Left ventricle myocardium superior (tissue), 1 donor: ENCODE data around the gene SHROOM3. TPM values are rescaled to one million over a fixed set of nuclear protein-coding genes. Genes with fewer than 3 reads are reported as not detected.

Experiments
- ATAC-seq: fragments of 200-7000 bp; cut with Tn5 transposase; one replicate; pipeline ENCODE4 v1.9.1; 2020; ENCODE audit warnings: mild to moderate bottlenecking, moderate library complexity
- DNase-seq: peaks from one replicate; pipeline ENCODE4 v3.0.0-alpha.2; 2020
- intact Hi-C: fragments of 100-400 bp; cut with micrococcal nuclease; formaldehyde crosslinking; loops from one replicate; pipeline ENCODE4 v1.11.0; 2022
- total RNA-seq: library from RNA; stranded (reverse); fragmentation: NEBNext Ultra II Directional; extraction: Animal tissue kit (Norgen Biotek cat#: 25700); gene quantifications from one replicate; pipeline ENCODE4 v1.2.1, GENCODE V29; 2021
- donor health status: DM: no; HTN: yes; CAD: no; lungs with severe emphysema.

SHROOM3 gene
- total RNA-seq, 1 donor from 2014 or later: 14.2 TPM

- DNase-seq (no peak), ATAC-seq (no peak)
- intact Hi-C loops: no loop called here
Measured at GRCh38 chr4:76556452-76556851, 121.4 kb downstream of the SHROOM3 start.

GRCh38 chr4:76558396-76559235, 123.6 kb downstream of the SHROOM3 start:
- intact Hi-C loops: no loop called here
- no peak for DNase-seq
- ATAC-seq: no peak

- intact Hi-C loops: no loop called here
- no peak for ATAC-seq
- no peak for DNase-seq
Measured at GRCh38 chr4:76559236-76560071, 124.4 kb downstream of the SHROOM3 start.

GRCh38 chr4:76562161-76562560, 127.1 kb downstream of the SHROOM3 start:
- DNase-seq: no peak
- intact Hi-C loops: no loop called here
- ATAC-seq: peak; percentile 80

DNA sequence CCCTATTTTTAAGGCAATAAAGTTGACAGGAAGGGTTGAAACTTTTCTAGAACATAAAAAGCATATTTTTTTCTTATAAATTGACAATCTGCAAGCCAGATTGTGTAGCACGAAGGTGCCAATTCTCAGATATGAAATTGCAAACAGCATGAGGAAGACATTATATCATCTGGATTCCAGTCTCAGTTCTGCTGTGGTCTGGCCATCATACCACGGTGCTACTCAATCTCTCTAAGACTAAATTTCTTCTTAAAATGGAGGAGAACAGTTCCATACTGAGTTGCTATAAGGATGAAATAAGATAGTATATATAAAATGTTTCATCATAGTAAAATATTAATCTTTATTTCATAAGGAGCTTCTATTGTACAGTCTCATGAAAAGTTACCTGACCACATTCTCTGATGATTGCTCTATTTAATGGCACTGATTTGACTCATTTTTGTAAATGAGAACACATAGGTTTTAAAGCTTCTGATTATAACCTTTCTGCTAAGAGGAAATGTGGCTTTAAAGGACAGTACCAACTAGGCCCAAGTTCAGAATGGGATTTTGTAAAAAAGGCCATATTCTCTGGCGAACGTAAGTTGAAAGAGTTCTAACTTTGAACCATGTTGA, 127.9 kb downstream of the SHROOM3 start:
- DNase-seq (no peak), ATAC-seq (peak; percentile 32)
- intact Hi-C loops: no loop called here

GRCh38 chr4:76563454-76564122, 128.6 kb downstream of the SHROOM3 start:
- ATAC-seq: peak; percentile 31
- intact Hi-C loops: no loop called here
- no peak for DNase-seq

DNA sequence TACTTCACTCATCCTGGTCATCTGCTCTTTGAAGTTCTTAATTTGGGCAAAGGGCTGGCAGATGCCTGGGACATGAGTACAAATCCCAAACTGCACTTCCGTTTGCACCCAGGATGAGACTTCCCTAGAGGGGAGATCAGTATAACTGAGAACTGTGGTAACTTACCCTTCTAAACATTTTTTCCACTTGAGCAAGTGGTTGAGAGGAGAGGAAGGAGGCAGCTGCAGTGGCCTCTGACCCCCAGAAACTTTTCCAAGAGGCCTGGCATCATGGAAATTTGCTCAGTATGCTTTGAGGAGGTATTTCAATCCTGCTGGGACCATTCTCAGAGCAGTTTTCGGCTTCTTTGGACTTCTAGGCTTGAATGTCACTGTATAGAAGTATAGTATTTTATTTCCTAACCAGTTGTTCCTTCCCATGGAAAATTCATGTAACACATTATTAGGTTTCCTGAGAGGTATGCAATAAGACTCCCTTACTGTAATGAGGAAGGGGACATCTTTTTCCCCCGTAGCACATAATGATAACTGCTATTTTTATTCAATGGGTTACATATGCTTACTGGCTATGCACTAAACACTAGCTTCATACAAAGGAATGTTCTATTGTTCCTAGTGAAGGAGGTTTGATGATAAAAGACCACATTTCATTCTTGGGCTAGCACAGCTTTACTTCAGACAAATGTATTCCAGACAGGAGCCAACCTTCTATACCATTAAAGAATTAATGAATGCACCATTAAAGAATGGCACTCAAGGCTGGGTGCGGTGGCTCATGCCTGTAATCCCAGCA, 129.3 kb downstream of the SHROOM3 start:
- DNase-seq: no peak
- intact Hi-C loops: no loop called here
- no peak for ATAC-seq

GRCh38 chr4:76568262-76568661, 133.2 kb downstream of the SHROOM3 start:
- no peak for ATAC-seq
- intact Hi-C loops: no loop called here
- DNase-seq: no peak

- ATAC-seq: no peak
Measured at GRCh38 chr4:76569225-76569624, 134.2 kb downstream of the SHROOM3 start.

DNA sequence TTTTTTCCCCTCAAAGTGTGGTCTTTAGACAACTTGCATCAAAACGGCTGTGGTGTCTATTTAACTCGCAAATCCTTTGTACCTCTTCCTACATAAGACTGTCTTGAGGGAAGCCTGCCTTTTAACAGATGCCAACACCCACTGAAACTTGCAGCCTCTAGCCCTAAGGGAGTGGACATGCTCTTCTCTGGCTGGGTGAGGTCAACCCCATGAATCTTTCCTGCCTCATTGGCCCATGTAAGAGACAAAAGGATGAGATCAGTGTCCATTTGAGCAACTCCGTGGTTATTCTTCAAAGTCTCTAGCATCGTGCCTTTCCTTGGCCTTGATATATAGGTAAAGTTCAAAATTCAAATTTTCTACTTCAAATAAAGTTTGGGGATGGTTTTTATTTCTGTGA, 134.7 kb downstream of the SHROOM3 start:
- DNase-seq: no peak
- ATAC-seq: no peak
- intact Hi-C loops: no loop called here

More at GRCh38 chr4:76569225-76569624, 134.2 kb downstream of the SHROOM3 start:
- intact Hi-C loops: no loop called here
- no peak for DNase-seq

DNA sequence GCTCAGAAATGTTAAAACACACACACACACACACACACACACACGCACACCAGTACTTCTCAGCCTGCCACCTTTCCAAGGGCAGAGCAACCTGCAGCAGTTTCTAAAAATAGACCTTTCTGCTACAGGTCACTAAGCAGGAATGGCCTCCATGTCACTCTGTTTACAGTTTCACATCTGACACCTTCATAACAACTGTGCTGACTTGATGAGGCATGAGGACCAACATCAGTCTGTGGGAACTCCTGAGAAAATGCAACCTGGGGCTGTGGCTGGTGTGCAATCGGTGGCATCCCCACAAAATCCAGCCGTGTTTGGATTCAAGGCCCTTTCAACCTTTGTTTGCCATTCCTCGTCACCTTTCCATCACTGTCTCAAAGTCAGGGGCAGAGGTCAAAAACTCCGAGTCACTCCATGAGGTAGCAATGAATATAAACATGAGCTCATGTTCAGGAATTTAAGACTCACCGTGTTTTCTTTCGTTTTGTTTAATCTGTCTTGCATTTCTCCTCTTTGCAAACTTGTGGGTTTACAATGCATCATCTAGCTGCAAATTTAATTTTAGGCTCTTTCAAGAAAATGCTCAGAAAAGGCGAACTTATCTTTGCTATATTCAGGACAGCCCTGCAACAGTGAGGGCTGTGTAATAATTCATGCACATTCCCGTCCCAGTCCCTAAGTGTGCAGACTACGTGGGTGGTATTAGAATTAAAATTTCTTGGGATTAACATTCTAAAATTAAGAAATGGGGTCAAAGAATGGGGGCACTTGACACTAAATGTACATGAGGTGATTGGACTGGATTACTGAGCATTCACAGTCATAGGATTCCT, 135.3 kb downstream of the SHROOM3 start:
- ATAC-seq (peak; percentile 83), DNase-seq (no peak)
- intact Hi-C loops: no loop called here

DNA sequence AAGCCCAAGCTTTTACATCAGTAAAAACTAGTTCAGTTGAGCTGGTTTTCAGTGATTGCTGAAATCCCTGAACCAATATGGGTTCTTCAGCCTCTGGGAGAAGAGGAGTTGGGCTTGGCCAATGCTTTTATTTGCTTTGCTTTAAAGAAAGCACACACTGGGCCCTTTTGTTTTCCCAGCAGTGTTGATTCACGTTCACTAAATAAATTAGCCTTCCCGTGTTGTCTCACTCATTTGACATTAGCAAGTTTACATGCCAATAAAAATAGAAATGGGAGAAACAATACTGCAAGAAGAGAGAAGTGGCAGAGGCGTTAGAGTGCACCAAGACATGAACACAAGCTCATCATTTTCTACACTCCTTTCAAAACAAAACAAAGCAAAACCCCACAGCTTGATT, 136.2 kb downstream of the SHROOM3 start:
- ATAC-seq (no peak), DNase-seq (no peak)
- intact Hi-C loops: no loop called here

GRCh38 chr4:76572224-76572623, 137.2 kb downstream of the SHROOM3 start:
- intact Hi-C loops: no loop called here
- no peak for DNase-seq
- ATAC-seq: peak; percentile 56

- ATAC-seq: no peak
- intact Hi-C loops: no loop called here
- DNase-seq: no peak
Measured at GRCh38 chr4:76576824-76577223, 141.8 kb downstream of the SHROOM3 start.

DNA sequence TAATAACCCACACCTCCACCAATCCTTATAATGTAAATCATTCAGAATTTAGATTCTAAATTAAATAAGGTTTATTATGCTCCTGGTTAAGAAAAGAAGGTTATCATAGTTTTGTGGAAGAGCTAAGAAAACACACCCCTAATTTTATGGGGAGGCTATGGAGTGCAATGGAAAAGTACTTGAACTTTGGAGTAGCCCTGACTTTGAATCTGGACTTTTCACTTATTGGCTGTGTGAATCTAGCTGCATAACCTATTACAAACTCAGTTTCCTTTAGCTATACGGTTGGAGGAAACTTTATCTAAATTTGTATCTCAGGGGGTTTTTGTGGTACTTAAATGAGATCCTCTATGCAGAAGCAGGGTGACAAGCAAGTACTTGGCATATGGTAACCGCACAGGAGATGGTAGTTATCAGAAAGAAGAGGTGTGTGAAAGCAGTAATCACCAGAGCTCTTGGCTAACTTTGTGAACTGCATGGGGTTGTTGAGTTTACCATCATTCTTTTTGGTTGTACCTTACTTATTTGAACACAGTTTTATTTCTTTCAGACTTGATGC, 143.1 kb downstream of the SHROOM3 start:
- intact Hi-C loops: no loop called here
- no peak for DNase-seq
- ATAC-seq: no peak

- DNase-seq (no peak), ATAC-seq (no peak)
- intact Hi-C loops: loop anchor here (10.0 kb wide), 1 partner anchor 65 kb away; no protein-coding TSS in a partner anchor
Measured at GRCh38 chr4:76579596-76580375, 144.8 kb downstream of the SHROOM3 start.
